ENCODE results near the gene PIK3CB. TPM values are rescaled to one million over a fixed set of nuclear protein-coding genes. Genes with fewer than 3 reads are reported as not detected.
"Not testable (repeated sequence)": the region's sequence is repeated elsewhere in the genome, so short reads cannot be mapped to it uniquely, and the experiment has no call there.

PIK3CB gene
- total RNA-seq, 1 donor from 2014 or later = 18.3 TPM

DNA sequence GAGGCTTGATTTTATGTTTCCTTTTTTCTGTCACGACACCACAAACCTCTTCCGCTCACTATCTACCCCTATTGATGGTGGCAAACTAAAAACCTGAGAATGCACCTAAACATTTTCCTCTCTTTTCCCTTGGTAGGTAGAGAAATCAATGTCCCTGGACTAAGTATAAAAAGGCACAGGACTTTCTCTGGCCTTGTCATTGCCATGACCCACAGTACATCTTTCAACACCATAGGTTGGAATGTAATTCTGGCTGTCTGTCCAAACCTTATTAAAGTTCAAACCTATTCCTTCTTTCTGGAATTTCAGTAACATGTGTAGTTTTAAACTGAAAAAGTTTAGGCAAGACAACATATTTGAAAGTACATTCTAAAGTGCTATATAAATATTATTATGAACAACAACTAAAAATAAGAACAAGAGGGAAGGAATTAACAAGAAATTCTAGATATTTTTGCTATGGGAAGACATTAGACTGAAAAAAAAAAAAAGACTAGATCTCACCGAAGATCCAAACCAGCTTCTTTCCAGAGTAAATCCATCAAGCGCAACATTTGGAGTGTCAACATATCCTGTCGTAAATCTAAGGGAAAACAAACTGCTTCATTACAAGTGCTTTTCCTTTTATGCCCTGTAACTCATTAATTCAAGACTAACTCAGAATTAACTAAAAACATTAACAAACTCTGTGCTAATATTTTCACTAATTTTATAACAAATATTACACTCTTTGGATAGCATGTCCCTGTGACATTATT, 153.1 kb downstream of the PIK3CB start:
- TF ChIP-seq, protein P1, sequence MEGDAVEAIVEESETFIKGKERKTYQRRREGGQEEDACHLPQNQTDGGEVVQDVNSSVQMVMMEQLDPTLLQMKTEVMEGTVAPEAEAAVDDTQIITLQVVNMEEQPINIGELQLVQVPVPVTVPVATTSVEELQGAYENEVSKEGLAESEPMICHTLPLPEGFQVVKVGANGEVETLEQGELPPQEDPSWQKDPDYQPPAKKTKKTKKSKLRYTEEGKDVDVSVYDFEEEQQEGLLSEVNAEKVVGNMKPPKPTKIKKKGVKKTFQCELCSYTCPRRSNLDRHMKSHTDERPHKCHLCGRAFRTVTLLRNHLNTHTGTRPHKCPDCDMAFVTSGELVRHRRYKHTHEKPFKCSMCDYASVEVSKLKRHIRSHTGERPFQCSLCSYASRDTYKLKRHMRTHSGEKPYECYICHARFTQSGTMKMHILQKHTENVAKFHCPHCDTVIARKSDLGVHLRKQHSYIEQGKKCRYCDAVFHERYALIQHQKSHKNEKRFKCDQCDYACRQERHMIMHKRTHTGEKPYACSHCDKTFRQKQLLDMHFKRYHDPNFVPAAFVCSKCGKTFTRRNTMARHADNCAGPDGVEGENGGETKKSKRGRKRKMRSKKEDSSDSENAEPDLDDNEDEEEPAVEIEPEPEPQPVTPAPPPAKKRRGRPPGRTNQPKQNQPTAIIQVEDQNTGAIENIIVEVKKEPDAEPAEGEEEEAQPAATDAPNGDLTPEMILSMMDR (IDR thresholded peaks at IDR 0.05; ENCODE audit: unreplicated experiment) = no peak
- Mint-ChIP-seq H3K36me3 (ENCODE audit: insufficient read depth) (peaks cover 9% of the 10 kb centered on the region), H3K9me3 (ENCODE audit: low read depth) (no peaks in the 10 kb centered on the region), H3K27me3 (no peaks in the 10 kb centered on the region), H3K27ac (peak overlapping the region; percentile 7), H3K4me1 (ENCODE audit: low read depth) (peaks cover 24% of the 10 kb centered on the region), H3K4me3 (ENCODE audit: low read depth) (no peak overlapping the region)
- no peak for DNase-seq (ENCODE audit: low spot score, unreplicated experiment)

DNA sequence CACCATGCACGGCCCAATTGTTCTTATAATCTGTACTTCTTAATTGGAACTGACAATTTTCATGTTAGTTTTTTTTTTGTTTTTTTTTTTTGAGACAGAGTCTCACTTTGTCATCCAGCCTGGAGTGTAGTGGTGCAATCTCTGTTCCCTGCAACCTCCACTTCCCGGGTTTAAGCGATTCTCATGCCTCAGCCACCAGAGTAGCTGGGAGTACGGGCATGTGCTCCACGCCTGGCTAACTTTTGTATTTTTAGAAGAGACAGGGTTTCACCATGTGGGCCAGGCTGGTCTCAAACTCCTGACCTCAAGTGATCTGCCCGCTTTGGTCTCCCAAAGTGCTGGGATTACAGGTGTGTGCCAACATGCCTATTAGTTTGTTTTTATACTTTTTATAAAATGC, 153.8 kb downstream of the PIK3CB start:
- H3K9me3 Mint-ChIP-seq (ENCODE audit: low read depth); H3K4me3 Mint-ChIP-seq (ENCODE audit: low read depth); DNase-seq (ENCODE audit: low spot score, unreplicated experiment); H3K27me3 Mint-ChIP-seq; H3K27ac Mint-ChIP-seq: not testable (repeated sequence)
- Mint-ChIP-seq H3K4me1 (ENCODE audit: low read depth) (peaks cover 22% of the 10 kb centered on the region), H3K36me3 (ENCODE audit: insufficient read depth) (peaks cover 13% of the 10 kb centered on the region)

DNA sequence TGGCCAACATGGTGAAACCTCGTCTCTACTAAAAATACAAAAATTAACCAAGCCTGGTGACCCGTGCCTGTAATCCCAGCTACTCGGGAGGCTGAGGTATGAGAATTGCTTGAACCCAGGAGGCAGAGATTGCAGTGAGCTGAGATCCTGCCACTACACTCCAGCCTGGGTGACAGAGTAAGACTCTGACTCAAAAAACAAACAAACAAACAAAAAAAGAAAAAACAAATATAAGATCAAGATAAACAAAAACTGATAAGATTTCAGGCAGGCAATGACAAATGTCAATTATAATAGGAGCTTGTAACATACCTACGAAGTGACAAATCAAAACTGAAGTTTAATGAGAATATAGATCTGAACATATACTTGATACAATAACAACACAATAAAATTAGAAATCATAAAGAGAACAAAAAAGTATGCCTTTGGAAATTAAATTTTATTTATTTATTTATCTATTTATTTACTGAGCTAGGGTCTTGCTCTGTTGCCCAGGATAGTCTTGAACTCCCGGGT, 155.8 kb downstream of the PIK3CB start:
- H3K9me3 Mint-ChIP-seq (ENCODE audit: low read depth) = peaks cover 12% of the 10 kb centered on the region
- TF ChIP-seq, protein P1 (IDR thresholded peaks at IDR 0.05; ENCODE audit: unreplicated experiment) = no peak
- H3K36me3 Mint-ChIP-seq (ENCODE audit: insufficient read depth) = peaks cover 30% of the 10 kb centered on the region
- no peaks in the 10 kb centered on the region for H3K27me3 Mint-ChIP-seq
- H3K4me1 Mint-ChIP-seq (ENCODE audit: low read depth) = peaks cover 19% of the 10 kb centered on the region
- no peak overlapping the region for H3K27ac Mint-ChIP-seq
- no peak for DNase-seq (ENCODE audit: low spot score, unreplicated experiment)
- H3K4me3 Mint-ChIP-seq (ENCODE audit: low read depth) = no peak overlapping the region

DNA sequence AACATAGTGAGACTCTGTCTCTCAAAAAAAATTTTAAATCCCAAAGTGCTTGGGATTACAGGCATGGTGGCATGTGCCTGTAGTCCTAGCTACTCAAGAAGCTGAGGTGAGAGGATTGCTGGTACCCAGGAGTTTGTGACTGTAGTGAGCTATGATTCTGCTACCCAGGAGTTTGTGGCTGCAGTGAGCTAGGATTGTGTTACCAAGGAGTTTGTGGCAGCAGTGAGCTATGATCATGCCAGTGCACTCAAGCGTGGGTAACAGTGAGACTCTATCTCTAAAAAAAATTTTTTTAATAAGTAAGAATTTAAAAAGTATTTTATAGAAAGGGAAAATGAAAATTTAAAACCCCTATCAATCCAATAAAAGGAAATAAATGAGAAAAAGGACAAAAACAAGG, 156.6 kb downstream of the PIK3CB start:
- Mint-ChIP-seq H3K4me3 (ENCODE audit: low read depth) (no peak overlapping the region), H3K4me1 (ENCODE audit: low read depth) (peaks cover 27% of the 10 kb centered on the region), H3K9me3 (ENCODE audit: low read depth) (peaks cover 16% of the 10 kb centered on the region), H3K27ac (no peak overlapping the region), H3K36me3 (ENCODE audit: insufficient read depth) (peaks cover 37% of the 10 kb centered on the region), H3K27me3 (no peaks in the 10 kb centered on the region)
- TF ChIP-seq, protein P1 (IDR thresholded peaks at IDR 0.05; ENCODE audit: unreplicated experiment) = no peak
- no peak for DNase-seq (ENCODE audit: low spot score, unreplicated experiment)

DNA sequence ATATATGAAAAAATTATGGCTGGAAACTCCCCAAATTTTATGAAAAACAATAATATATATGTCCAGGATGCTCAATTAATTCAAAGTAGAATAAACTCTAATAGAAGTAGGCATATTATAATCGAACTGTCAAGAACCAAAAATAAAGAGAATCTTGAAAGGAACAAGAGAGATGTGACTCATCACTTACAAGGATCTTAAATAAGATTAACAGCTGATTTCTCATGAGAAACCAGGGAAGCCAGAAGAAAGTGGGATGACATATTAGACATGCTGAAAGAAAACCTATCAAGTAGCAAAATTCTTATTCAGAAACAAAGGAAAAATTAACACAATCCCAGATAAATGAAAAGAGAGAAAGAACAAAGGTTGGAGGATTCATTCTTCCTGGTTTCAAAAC, 159.3 kb downstream of the PIK3CB start:
- TF ChIP-seq, protein P1 (IDR thresholded peaks at IDR 0.05; ENCODE audit: unreplicated experiment) = no peak
- peaks cover 38% of the 10 kb centered on the region for H3K36me3 Mint-ChIP-seq (ENCODE audit: insufficient read depth)
- H3K27ac Mint-ChIP-seq = no peak overlapping the region
- no peaks in the 10 kb centered on the region for H3K27me3 Mint-ChIP-seq
- H3K4me1 Mint-ChIP-seq (ENCODE audit: low read depth) = peaks cover 28% of the 10 kb centered on the region
- no peak for DNase-seq (ENCODE audit: low spot score, unreplicated experiment)
- peaks cover 19% of the 10 kb centered on the region for H3K9me3 Mint-ChIP-seq (ENCODE audit: low read depth)
- no peak overlapping the region for H3K4me3 Mint-ChIP-seq (ENCODE audit: low read depth)
